ENCODE measurements around the gene CTIF. TPM values are rescaled to one million over a fixed set of nuclear protein-coding genes. Genes with fewer than 3 reads are reported as not detected.

Gene CTIF
- total RNA-seq, 1 experiment from 2014 or later, result 13.6 TPM

DNA sequence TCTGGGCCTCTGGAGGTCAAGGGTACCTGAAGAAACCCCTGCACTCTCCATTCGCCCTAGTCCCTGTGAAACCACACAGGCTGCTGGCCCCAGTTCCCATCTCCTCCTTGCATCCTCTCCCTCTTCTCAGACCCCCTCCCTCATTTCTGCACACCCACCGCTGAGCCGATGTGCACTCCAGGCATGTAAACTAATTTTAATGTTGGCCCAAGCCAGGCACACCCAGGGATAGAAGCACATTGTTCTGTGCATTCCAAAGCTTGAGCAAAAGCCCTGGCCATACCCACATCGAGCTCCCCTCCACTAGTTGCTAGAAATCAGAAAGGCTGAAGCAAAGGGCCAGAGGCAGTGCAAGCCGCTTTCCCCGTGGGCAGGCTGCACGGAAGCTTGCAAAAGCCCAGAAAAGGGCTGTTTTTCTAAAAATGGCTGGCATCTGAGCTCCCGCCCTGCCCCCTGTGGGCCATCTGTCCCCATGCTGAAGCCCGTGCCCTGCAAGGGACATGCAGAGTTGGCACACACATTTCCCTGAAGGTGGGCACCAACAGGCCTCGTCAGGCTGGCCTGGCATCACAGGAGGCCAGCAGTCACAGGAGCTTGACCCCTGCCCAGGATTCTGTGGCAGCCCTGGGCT lies 230.3 kb downstream of the CTIF start:
- DNase-seq, result no peak
- Histone ChIP-seq H3K4me1 (no peaks in the 10 kb centered on the region), H3K27me3 (no peaks in the 10 kb centered on the region), H3K27ac (no peak overlapping the region), H3K9me3 (replicated peaks) (no peaks in the 10 kb centered on the region), H3K36me3 (0 out of 2 replicates have a peak, but pooled peaks cover 3% of the 10 kb centered on the region), H3K4me3 (no peak overlapping the region)

DNA sequence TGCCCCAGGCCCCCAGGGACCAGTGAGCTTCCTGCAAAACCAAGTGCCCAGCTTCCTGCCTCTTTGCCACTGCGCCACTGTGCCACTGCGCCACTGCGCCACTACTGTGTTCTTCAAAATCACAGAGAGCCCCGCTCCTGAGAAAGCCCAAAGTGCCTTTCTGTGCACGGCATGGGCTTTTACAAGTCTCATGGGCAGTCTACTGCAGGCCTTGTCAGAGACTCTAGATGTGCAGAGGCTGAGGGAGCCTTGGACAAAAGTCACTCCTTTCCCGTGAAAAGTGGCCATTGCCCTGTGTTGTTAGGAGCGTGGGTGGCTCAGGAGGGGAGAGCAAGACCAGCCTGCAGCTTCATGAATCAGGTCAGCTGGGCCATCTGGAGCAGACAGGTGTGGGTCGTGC lies 231.4 kb downstream of the CTIF start:
- Histone ChIP-seq H3K4me1 (no peaks in the 10 kb centered on the region), H3K36me3 (0 out of 2 replicates have a peak, but pooled peaks cover 3% of the 10 kb centered on the region), H3K9me3 (replicated peaks) (no peaks in the 10 kb centered on the region), H3K27me3 (no peaks in the 10 kb centered on the region), H3K27ac (no peak overlapping the region), H3K4me3 (no peak overlapping the region)
- no peak for DNase-seq

DNA sequence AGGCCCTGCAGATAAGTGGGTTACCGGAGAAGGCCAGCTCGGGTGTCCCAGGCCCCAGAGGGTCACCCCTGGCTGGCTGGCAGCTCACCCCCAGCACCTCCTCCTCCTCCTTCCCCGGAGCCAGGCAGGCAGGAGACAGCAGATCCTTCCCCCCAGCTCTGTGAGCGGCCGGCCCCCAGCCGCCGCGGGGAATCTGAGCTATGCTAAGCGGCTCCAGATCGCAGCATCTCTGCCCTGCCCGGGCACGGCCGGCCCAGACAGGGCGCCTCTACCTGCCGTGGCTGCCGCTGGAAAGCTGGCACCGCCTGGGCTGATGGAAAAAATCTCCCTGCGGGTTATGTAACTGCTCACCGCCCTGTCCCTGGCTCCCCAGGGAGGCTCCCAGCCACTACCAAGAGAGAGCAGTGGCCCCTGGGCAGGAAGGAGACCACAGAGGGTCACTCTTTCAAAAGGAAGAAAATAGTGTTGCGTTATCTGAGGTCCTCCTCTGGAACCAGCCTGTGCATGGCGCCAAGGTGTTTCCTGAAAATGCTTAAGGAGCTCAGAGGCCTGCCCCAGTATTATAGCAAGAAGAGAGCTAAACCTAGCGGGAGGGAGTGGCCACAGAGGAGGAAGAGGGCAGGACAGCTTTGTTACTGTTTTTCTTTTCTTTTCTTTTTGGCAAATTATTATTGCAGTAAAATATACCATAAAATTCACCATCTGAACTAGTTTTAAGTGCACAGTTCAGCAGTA lies 233.0 kb downstream of the CTIF start:
- Histone ChIP-seq H3K27me3 (no peaks in the 10 kb centered on the region), H3K27ac (no peak overlapping the region), H3K4me3 (no peak overlapping the region), H3K9me3 (replicated peaks) (no peaks in the 10 kb centered on the region), H3K4me1 (no peaks in the 10 kb centered on the region), H3K36me3 (0 out of 2 replicates have a peak, but pooled peaks cover 3% of the 10 kb centered on the region)
- DNase-seq, result no peak

DNA sequence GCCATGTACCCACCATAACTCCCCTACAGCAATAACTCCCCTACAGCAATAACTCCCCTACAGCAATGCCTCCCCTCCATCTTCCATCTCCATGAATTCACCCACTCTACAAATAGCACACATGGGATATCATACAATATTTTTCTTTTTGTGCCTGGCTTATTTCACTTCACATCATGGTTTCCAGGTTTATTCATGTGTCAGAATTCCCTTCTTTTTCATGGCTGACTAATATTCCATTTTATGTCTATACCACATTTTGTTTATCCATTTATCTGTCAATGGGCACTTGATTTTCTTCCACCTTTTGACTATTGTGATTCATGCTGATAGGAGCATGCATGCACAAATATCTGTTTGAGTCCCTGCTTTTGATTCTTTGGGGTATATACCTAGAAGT lies 233.6 kb downstream of the CTIF start:
- no peak overlapping the region for H3K27ac ChIP-seq
- H3K9me3 ChIP-seq (replicated peaks), result no peaks in the 10 kb centered on the region
- H3K27me3 ChIP-seq, result no peaks in the 10 kb centered on the region
- 0 out of 2 replicates have a peak, but pooled peaks cover 3% of the 10 kb centered on the region for H3K36me3 ChIP-seq
- H3K4me1 ChIP-seq, result no peaks in the 10 kb centered on the region
- no peak for DNase-seq
- no peak overlapping the region for H3K4me3 ChIP-seq

DNA sequence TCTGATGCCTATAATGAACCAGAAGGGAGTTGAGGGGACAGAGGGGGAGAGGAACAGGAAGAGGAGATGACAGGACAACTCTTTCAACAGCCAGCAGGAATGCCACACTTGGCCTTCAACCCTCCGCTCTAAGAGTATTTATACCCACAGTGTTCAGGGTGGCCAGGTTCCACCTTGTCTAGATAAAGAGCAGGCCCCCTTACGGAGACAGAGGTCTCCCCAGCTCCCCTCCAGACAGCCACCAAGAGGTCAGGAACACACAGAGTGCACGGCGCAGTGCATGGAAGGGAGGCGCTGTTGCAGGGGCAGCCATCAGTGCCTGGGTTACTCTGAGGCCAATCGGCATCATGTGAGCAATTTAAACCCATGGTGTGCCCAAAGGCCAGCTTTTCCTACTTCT lies 235.0 kb downstream of the CTIF start:
- no peak for DNase-seq
- Histone ChIP-seq H3K4me3 (no peak overlapping the region), H3K27me3 (no peaks in the 10 kb centered on the region), H3K9me3 (replicated peaks) (no peaks in the 10 kb centered on the region), H3K4me1 (no peaks in the 10 kb centered on the region), H3K27ac (no peak overlapping the region), H3K36me3 (0 out of 2 replicates have a peak, but pooled peaks cover 3% of the 10 kb centered on the region)

DNA sequence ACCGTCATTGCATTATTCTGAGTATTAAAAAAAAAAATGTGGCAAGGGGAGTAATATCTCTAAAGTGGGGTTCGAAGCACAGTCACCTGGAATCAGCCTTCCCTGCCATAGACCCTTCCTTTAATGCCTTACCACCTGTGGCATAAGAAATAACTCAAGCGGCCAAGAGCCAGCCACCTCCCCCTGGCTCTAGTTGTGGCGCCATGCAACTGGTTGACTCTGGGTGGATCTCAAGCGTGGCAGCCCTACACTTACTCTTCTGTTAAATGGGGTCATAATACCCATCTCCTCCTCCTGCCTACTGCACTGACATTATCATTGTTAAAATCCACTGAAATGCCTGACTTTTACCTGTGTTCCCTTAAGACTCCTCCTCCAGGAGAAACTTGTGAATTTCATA lies 236.1 kb downstream of the CTIF start:
- Histone ChIP-seq H3K4me1 (no peaks in the 10 kb centered on the region), H3K36me3 (0 out of 2 replicates have a peak, but pooled peaks cover 3% of the 10 kb centered on the region), H3K27me3 (no peaks in the 10 kb centered on the region), H3K9me3 (replicated peaks) (no peaks in the 10 kb centered on the region), H3K27ac (no peak overlapping the region), H3K4me3 (no peak overlapping the region)
- no peak for DNase-seq

DNA sequence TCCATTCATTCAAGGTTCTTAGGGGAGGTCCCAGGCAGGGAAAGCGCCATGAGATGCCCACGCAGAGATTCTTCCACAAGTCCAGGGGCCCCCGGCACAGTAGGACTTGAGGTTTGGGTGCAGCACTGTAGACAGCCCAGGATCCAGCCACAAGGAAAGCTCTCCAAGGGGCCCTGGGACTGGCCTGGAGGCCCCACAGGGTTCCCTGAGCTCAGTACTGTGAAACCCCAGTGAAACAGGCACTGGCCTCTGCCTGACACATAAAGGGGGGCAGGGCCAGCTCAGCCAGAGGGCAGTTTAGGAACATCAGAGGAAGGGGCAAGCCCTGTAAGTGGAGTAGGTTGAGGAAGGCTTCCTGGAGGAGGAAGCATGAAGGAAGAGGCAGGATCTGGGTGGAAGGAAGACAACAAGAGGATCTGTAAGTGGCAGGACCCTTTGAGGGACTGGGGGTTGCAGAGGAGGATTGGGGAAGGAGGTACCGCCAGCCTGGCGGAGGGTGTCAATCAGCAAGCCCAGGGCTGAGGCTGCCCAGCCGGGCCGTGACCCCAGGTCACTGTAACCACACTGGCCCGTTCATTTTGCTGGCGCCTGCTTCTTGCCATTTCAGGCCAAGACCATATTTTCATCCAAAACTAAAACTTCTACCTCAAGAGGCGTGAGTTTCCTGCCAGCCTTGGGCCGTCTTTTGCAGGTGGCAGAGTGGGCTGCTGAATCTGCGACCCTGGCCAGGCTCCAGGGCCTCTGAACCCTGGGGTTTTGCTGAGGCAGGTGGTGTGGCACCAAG lies 236.7 kb downstream of the CTIF start:
- H3K27me3 ChIP-seq, result no peaks in the 10 kb centered on the region
- 0 out of 2 replicates have a peak, but pooled peaks cover 3% of the 10 kb centered on the region for H3K36me3 ChIP-seq
- no peaks in the 10 kb centered on the region for H3K4me1 ChIP-seq
- no peaks in the 10 kb centered on the region for H3K9me3 ChIP-seq (replicated peaks)
- H3K27ac ChIP-seq, result no peak overlapping the region
- no peak overlapping the region for H3K4me3 ChIP-seq
- no peak for DNase-seq

DNA sequence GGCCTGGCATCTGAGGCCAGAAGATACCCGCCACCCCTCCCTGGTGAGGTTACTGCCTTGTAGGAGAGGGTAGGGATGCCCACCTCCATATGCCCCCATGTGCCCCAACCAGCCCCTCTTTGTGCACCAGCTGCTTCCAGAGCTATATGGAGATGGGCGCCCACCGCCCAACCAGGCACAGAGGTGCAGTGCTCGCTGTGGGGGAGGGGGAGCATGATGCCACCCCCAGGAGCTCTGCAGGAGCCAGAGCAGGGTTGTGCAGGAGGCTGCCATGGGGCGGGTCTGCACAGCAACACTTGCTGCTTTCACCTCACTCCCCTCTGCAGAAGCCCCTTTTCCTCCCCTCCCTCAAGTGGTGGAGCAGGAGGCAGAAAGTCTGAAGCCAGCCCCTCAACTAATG lies 237.3 kb downstream of the CTIF start:
- no peak overlapping the region for H3K4me3 ChIP-seq
- no peaks in the 10 kb centered on the region for H3K4me1 ChIP-seq
- H3K27ac ChIP-seq, result no peak overlapping the region
- H3K36me3 ChIP-seq, result 0 out of 2 replicates have a peak, but pooled peaks cover 3% of the 10 kb centered on the region
- H3K27me3 ChIP-seq, result no peaks in the 10 kb centered on the region
- no peaks in the 10 kb centered on the region for H3K9me3 ChIP-seq (replicated peaks)
- no peak for DNase-seq

DNA sequence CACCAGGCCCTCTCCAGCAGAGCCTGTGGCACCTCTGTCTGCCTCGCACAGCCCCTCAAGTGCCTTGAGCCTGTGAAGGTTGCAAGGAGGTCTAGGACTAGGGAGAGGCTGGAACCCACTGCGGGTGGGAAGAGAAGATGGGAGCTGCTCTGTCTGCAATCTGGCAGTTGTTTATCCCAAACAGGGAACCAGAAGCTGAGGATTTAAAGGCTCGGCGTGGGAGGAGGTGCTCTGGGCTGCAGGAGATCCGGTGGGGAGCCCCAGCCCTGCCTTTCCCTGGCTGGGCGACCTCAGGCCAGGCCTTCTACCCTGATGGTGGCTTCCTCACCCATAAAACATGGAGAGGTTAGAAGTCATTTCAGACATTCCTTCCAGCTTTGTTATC lies 237.8 kb downstream of the CTIF start:
- DNase-seq, result no peak
- no peaks in the 10 kb centered on the region for H3K9me3 ChIP-seq (replicated peaks)
- H3K27me3 ChIP-seq, result no peaks in the 10 kb centered on the region
- 0 out of 2 replicates have a peak, but pooled peaks cover 3% of the 10 kb centered on the region for H3K36me3 ChIP-seq
- no peak overlapping the region for H3K27ac ChIP-seq
- H3K4me3 ChIP-seq, result no peak overlapping the region
- no peaks in the 10 kb centered on the region for H3K4me1 ChIP-seq

DNA sequence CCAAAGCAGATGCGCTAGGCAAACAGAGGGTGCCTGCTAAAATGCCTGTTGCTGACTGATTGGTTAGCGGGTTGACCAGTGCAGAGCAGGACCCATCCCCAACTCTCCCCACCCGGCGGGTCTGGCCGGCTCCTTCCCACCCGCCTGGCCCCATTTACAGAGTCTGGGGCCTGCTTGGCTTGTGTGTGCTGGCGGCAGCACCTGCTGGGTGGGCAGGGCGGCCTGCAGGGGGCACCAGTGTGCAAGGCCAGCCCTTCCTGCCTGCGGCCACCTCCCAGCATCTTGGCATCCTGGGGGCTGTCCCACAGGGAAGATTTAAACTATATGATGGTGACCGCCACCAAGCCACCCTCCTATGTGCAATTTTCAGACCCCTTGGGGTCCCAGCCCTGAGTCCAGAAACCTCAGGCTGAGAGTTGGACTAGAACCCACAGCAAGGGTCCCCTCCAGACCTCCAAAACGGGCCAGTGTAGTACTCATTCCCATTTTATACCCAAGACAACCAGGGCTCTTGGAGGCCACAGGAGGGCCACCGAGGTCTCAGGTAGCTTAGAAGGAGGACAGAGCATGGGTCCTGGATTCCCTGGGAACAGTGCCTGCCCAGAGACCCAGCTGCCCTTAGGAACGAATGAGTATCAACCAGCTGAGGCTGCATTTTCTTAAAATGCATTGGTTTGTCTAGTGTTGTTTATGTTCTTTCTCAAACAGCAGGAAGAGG lies 238.4 kb downstream of the CTIF start:
- H3K27ac ChIP-seq, result no peak overlapping the region
- DNase-seq, result peak; percentile 26 to 56
- H3K9me3 ChIP-seq (replicated peaks), result no peaks in the 10 kb centered on the region
- no peak overlapping the region for H3K4me3 ChIP-seq
- no peaks in the 10 kb centered on the region for H3K4me1 ChIP-seq
- H3K27me3 ChIP-seq, result no peaks in the 10 kb centered on the region
- H3K36me3 ChIP-seq, result 0 out of 2 replicates have a peak, but pooled peaks cover 3% of the 10 kb centered on the region

DNA sequence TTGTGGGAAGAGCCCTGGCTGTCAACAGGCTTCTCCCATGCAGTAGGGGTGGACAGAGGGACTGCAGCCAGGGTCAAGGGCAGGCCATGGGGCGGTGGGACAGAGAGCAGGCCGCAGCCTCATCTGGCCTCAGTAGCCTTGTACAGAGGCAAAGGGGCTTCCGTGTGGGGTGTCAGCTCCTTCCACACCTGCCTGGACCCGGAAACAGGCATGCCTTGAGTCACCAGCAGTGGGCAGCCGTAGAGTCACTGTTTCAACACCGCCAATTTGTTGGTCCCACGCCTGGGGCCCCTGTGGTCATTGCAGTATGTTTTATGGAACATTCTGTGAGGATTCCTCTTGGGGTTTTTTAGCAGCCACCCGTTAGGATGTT lies 238.9 kb downstream of the CTIF start:
- no peak overlapping the region for H3K27ac ChIP-seq
- H3K9me3 ChIP-seq (replicated peaks), result no peaks in the 10 kb centered on the region
- no peaks in the 10 kb centered on the region for H3K27me3 ChIP-seq
- no peak overlapping the region for H3K4me3 ChIP-seq
- no peaks in the 10 kb centered on the region for H3K36me3 ChIP-seq
- no peaks in the 10 kb centered on the region for H3K4me1 ChIP-seq
- DNase-seq, result no peak

DNA sequence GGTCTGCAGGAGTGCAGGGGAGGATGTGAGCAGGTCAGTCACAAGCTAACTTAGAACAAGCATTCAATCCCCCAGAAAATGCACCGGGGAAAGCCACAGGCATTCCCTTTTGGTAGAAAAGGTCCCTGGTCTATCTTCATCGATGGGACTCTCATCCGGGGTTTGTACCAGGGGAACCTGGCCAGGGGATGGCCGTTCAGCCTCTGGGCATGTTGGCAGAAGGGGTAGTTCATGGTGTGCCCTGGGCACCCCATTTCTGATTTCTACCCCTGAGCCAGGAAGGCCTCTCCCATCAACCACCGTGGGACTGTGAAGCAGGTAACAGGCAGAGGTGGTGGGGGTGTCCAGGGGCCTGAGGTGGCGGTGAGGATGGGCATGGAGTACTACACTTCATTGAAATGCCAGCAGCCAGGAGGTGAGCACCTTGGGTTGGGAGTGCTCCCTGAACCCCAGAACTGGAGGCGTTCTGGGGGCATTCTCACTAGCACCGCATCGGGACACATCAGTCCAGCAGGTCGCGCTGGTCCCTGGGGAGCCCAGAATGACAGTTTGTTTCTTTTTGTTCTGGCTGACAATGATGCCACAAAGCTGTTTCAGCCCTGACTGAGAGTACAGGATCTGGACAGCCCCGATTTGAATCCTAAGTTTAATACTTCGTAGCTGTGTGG lies 239.6 kb downstream of the CTIF start:
- Histone ChIP-seq H3K27ac (no peak overlapping the region), H3K4me1 (no peaks in the 10 kb centered on the region)

DNA sequence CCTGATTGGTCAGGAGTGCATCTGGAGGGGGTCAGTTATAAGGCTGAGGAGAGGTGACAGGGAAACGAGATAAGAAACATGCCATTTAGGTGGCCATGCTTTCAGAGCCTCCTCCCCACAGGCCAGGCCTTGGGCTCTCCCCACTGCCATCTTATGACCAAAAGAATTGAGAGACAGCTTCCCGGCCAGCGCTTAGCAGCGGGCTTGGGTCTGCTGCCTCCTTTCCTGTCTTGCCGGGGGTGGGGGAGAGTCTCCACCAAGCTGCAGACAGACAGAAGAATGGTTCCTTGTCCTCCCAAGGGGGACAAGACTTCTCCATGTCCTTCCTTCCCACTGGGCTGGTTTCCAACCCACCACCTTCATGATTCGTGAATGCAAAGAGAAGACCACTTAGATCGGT lies 240.6 kb downstream of the CTIF start:
- H3K4me1 ChIP-seq, result no peaks in the 10 kb centered on the region
- no peak overlapping the region for H3K4me3 ChIP-seq
- DNase-seq, result no peak
- H3K36me3 ChIP-seq, result no peaks in the 10 kb centered on the region
- H3K27ac ChIP-seq, result no peak overlapping the region
- H3K9me3 ChIP-seq (replicated peaks), result no peaks in the 10 kb centered on the region
- H3K27me3 ChIP-seq, result no peaks in the 10 kb centered on the region

More for the DNA sequence above, 239.6 kb downstream of the CTIF start:
- no peak for DNase-seq
- no peaks in the 10 kb centered on the region for H3K36me3 ChIP-seq
- no peaks in the 10 kb centered on the region for H3K9me3 ChIP-seq (replicated peaks)
- H3K4me3 ChIP-seq, result no peak overlapping the region
- no peaks in the 10 kb centered on the region for H3K27me3 ChIP-seq

DNA sequence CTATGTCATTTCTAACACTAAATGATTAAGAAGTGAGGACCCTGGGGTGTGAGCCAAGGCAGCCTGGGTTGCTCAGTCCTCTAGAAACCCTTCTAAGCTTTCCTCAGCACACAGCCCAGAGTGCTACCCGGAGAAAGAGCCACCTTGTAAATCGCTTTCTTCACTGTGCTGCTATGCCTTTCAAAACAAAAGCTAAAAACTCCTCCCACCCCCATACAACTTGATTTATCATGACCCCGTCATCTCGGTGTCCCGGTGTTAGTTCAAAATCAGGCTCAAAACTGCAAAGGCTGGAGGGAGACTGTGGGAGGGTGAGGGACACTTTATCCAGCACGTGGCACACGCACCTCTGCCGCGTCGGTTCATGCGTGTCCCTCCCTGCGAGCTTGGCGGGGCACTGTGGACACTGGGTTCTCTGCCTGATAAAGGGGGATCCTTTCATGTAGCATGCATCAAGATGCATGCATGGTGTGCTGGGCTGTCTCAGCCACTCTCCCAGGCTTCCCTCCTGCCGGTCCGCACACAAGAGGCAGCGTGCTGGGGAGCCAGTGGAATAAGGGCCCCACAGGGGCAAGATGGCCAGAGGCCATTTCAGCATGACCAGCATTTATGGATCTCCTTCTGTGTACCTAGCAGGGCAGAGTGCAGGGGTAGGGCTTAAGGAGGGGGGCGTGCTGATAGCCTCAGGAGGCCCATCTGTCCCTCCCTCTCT lies 241.5 kb downstream of the CTIF start:
- DNase-seq, result no peak
- no peaks in the 10 kb centered on the region for H3K9me3 ChIP-seq (replicated peaks)

More for the DNA sequence above, 241.5 kb downstream of the CTIF start:
- H3K4me3 ChIP-seq, result no peak overlapping the region
- no peak overlapping the region for H3K27ac ChIP-seq
- no peaks in the 10 kb centered on the region for H3K27me3 ChIP-seq
- H3K4me1 ChIP-seq, result no peaks in the 10 kb centered on the region
- H3K36me3 ChIP-seq, result no peaks in the 10 kb centered on the region

All from SJCRH30 (cell line).